HG02610 (cell line): ENCODE measurements around the gene COL11A2.

ENCODE experiments used
- ATAC-seq: cut with Tn5 transposase; IDR thresholded peaks from one replicate; pipeline ENCODE4 v1.9.1; 2021; ENCODE audit warnings: mild to moderate bottlenecking, moderate library complexity; ENCODE audit not compliant: unreplicated experiment

COL11A2 gene

DNA sequence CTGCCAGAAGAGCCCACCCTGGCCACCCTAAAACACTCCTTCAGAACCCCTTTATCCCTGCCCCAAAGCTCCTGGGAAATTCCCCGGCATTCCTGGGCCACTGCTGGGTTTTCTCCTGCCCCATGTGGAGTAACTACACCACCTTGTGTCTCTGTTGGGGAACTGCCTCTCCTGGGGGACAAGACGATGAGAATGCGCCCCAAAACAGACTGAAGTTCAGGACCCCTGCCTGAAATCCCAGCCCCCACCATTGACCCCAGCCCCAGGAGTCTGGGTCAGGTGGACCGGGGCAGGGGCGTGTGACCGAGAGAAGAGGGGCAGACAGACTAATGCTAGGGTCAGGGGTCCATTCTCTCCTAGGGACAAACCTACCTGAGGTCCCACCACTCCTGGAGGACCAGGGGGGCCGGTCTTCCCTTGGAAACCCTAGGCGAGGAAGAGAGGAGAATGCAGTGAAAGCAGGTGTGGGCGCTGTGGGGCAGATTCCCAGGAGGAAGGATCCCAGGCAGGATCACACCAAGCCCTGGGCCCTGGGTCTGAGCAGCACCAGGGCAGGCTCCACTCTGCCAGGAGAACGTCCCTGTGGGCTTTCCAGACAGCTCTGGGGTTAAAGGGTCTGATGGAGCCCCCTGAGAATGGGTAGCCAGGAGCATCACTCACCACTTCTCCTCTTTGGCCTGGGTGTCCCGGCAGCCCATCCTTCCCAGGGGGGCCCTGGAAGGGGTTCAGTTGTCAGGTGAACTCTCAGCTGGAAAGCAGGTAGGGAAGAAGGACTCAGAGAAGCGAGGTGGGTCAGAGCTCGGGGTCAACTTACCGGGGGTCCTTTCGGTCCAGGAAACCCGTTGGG, 19.4 kb downstream of the COL11A2 start:
- ATAC-seq, result no peak

DNA sequence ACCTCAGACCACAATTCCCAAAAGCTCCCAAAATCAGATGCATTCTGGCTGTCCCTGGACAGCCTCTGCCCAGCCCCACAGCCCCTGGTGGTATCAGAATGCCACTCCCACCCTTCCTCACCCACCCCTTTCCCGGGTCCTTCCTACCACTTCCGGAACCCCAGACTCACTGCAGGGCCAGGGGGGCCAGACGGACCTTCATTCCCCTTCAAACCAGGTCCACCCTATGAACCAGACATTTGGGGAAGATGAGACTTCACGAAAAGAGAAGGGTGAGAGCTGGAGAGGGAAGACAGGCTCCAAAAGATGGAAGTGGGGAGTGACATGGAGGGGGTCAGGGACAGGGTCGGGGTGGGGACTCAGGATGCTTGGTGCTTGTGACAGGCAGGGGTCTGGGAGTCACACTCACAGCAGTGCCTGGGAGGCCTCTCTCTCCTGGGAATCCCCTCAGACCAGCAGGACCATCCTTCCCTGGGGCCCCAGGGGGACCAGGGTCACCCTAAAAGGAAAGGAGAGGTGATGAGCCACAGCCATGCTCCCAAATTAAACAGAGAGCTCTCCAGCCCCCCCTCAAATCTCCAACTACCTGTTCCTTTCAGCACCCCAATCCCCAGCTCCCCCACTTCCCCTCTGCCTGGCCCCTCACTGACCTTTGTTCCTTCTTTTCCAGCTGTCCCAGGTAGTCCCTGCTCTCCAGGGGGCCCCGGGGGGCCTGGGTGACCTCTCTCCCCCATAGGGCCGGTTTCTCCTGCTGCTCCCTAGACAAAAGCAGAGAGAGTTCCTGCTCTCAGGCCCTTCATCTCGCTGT, 20.2 kb downstream of the COL11A2 start:
- ATAC-seq, result no peak

DNA sequence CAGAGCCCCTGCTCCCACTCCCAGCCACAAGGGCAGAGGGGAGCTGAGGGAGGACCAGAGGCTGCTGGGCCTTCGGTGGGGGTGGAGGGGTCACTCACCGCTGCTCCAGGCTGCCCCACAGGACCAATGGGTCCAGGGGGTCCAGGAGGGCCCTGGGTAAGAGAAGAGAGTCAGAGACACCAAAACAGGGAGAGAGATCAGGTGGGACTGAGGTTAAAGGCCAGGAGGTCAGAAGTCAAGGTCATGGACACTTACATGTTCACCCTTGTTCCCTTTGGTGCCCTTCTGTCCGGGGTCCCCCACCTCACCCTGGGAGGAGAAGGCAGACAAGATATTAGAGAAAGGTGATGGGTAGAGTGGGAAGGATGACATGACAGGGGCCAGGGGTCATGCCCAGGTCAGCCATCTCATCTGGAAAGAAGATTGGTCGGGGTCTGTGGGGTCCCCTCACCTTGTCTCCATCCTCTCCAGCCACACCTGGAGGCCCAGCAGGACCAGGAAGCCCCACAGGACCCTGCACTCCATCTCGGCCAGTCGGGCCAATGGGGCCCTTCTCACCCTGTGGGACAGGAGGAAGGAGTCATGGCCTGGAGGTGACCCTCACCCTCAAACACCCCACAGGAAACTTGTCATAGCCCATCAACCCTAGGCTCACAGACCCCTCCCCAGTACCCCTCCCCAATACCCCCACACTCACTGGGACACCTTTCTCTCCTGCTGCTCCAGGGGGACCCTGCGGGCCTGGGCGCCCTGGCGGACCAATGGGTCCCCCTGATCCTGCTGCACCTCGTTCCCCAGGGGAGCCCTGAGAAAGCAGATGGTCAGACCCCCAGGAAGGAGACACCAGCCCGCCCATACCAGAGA, 21.0 kb downstream of the COL11A2 start:
- no peak for ATAC-seq

DNA sequence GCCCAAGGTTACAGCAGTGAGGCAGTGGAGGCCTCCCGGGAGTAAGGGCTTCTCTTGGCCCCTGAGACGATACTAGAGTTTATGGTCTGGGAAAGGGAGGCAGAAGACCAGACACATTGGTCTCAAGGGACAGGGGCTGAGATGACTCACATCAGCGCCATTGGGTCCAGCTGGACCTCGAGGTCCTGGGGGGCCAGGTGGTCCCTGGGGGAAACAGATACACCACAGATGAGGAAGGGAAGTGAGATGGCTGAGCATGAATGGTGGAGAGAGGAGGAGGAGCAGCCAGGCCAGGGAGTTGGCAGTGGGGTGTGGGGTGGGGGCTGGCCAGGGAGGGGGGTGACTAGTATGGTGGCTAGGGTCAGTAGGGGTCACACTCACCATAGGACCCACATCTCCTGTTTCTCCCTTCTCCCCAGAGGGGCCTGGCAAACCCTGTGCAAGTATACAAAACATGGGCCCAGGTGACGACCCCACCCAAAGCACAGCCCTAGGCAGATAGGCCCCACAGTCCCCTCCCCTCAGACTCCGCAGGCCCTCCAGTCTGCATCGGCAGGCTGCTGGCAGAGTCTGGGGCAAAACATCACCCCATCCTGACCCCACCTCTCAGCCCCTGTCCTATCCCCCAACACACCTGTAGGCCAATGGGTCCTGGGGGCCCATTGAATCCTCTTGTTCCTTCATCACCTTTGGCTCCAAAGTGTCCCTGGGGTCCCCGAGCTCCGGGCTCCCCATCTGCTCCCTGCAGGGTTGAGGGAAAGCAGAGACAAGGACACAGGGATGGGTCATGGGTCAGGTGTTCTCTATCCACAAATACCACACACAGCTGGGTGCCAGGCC, 21.9 kb downstream of the COL11A2 start:
- no peak for ATAC-seq

DNA sequence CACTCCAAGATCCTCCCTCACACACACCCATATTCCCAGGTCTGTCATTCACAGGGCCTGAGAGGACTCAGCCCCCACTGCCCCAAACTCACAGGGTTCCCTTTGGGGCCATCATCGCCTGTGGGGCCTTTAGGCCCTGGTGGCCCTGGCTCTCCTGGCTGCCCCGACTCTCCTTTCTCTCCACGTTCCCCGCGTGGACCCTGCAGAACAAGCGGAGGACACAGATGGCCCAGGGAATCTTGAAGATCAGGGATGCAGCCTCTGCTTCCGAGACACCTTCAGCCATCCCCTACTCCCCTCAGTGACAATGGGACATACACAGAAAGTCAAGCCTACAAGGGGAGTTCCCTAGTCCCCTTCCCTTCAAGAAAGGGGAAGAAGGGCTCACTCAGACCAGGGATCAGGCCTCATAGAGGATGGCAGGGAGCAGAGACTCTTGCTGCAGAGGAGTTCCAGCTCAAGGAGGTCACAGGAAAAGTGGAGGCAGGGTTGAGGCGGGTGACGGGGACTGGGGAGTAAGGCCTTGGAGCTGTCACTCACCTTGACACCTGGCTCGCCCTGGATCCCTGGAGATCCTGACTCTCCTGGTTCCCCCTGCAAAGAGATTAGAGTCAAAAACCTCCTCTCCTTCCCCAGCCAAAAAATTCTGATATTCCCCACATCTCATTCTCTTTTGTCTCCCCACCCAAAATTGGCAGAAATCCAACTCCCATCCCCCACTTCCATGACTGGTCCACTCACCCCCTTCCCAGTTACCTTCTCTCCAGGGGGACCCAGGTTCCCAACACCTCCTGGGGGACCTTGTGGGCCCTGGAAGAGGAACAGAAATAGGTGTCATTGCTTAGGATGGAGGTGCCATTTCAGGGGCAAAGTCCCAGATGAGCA, 22.7 kb downstream of the COL11A2 start:
- no peak for ATAC-seq

DNA sequence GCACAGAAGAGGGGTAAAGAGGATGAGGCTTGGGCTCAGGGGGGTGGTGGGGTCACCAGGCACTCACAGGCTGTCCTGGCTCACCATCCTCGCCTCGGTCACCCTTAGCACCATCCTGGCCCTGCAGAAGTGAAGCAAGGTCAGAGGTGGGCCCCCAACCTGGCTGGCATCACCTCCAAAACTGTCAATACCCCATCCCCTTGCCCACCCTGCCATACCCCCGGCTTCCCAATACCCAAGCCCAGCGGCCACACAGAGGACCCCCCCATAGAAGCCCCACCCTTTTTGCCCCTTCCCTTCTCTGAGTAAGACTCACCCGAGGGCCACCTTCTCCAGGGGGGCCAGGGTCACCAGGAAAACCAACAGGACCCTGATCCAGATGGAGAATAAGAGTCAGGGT, 23.6 kb downstream of the COL11A2 start:
- no peak for ATAC-seq

DNA sequence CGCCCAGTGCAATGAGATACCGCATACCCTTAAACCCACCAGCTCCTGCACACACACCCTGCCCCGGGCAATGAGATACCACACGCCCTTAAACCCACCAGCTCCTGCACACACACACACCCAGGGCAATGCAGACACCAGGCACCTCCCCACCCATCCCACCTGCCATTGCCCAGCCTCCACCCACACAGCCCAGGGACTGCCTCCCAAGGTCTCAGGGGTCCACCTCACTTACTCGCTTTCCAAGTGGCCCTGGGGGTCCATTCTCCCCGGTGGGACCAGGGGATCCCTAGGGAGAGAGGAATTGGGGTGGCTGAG, 24.0 kb downstream of the COL11A2 start:
- ATAC-seq, result no peak

DNA sequence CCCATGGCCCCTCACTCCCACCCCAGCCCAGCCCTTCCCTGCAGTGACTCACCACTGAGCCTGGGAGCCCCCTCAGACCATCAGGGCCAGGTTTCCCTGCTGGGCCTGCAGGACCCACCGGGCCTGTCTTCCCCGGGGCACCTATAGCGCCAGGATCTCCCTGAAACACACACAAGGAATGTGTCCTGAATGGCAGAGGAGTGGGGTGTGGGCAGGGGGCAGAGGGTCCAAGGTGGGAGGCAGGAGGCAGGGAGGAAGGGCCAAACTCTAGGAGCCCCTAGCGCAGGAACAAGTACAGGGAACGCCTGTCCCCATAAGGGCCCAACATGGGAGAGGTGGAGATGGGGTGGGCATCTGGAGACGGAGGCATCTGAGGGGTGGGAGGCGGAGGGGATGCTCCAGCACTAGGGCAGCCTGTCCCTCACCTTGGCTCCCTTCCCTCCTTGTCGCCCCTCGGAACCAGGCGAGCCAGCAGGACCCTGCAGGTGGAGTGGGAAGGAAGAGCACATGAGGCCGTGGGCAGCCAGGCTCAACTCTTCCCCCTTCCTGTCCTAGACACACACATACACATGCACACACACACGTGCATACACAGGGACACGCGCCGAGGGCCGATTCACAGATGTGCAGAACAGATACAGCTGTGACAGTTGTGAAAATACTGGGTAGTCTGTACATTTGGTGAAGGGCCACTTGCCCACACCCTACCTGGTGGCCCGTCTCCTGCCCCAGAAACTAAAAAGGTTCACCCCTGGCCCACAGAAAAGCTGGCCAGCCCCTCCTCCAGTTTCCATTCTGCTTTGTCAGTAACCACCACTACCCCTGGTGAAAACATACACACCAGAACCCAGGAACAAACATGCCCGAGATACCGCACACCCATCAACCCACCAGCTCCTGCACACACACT, 24.6 kb downstream of the COL11A2 start:
- ATAC-seq, result no peak

DNA sequence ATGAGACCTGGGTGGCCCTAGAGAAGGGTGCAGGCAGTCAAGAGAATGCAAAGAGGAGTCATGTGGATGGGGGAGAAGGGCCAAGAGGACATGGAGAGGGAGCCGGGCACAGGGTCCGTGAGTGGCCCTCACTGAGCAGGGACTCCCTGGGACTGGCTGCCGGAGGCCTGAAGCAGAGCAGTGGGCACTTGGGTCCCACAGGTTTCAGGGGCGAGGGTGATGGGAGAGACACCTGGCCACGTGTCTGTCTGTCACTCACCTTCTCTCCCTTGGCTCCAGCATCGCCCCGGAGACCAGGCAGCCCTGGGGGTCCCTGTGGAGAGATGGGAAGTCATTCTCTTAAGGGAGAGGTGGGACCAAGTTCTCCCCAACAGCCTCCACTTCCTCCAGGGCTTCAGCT, 25.5 kb downstream of the COL11A2 start:
- ATAC-seq, result no peak

DNA sequence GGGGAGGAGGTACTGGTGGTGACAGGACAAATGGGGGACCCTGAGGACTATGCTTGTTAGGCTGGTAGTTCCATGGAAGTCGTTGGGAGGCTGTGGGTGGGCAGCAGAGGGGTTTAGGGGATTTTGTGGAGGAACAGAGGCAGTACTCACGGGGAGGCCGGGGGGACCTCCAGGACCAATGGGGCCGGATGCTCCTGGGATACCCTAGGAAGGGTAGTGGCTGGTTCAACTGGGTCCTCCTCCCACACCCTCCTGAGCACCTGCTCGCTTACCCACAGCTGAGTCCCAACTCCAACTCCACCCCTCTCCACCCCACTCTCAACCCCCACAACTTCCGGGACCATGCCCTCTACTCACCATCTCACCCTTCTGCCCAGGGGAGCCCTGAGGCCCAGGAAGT, 25.9 kb downstream of the COL11A2 start:
- no peak for ATAC-seq

DNA sequence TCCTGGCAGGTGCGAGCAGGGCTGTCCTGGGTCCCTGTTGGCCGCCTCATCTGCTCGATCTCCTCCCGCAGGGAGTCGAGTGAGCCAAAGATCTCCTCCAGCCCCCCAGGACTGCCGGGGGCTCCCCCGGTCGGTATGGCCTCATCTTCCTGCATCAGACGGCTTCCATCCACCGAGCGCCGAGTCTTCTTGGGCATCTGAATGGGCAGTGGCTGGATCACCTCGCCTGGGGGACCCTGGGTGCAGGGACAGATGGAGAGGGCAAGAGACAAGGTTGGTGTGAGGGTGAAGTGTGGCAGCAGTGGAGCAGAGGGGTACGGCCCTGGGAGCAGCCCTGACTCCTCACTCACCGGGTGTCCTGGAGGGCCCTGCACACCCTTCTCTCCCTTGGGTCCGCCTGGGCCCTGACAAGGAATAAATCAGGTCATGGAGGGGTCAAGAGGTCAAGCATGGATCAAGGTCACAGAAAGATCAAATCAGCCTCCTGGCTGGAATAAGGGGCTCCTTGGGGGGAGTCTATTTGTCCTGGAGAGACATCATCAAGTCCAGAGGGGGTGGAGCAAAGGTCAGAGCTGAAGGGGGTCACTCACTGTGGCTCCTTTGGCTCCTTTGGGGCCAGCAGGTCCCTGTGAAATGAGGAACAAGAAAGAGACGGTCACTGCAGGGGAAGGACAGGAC, 26.5 kb downstream of the COL11A2 start:
- ATAC-seq, result no peak

DNA sequence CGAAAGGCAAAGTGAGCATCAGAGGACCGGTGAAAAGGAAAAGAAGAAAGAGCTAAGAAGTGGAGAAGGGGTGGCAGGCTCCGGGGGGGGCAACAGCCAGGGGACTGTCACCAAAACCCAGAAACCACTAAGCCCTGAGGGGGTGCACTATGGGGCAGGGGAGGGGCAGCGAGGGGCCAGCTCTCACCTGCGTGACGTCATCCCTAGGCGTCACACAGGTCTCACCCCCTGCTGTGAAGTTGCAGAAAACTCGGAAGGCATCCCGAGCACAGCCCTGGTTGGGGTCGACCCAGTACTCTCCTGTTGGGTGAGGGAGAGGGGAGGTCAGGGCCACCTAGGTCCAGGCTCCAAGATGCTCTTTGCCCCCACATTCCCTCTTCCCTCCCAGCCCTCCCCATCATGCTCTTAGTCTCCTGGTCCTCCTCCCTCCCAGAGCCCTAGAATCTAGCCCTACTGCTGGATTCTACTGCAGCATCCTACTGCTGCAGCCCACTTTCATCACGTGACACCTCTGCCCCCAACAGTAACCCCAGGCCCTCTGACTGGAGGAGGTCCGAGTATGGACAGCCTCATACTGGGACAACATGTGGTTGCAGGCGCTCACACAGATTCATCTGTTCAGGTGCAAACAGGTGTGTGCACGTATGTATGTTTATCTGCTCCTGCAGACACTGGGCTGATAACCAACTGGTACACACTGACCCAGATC, 27.4 kb downstream of the COL11A2 start:
- ATAC-seq, result no peak

DNA sequence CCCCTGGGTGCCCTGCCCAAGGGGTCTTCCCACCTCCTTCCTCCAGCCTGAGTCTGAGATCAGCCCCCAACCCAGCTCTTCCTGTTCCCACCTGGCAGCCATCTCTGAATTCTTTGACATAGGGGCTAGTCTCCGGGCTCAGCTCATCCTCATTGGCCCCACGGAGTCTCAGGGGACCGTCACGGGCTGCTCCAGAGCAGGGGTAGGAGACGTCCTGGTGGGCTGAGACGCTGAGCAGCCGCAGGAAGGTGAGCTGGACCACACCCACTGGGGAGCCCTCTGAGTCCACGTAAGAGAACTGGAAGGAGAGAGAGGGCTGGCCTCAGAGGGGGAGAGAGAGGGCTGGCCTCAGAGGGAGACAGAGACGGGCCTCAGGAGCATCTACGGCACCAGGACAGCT, 28.1 kb downstream of the COL11A2 start:
- ATAC-seq, result no peak

DNA sequence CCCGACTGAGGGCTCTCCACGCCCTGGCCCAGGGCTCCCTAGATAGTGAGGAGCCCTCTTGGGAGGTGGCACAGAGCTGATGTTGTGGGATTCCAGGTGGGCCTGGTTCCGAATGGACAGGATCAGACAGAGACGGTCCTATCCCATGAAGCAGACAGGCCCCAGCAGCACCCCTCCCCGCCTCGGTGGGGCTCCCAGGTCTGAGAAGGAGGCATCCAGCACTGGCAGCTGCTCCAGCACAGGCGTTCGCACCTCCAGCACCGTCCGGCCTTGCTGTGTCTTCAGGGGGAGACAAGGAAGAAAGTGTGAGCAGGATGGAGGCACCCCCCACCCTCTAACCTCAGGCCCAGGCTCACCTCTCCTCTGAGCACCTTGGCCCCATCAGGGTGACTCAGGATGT, 28.7 kb downstream of the COL11A2 start:
- ATAC-seq, result no peak

DNA sequence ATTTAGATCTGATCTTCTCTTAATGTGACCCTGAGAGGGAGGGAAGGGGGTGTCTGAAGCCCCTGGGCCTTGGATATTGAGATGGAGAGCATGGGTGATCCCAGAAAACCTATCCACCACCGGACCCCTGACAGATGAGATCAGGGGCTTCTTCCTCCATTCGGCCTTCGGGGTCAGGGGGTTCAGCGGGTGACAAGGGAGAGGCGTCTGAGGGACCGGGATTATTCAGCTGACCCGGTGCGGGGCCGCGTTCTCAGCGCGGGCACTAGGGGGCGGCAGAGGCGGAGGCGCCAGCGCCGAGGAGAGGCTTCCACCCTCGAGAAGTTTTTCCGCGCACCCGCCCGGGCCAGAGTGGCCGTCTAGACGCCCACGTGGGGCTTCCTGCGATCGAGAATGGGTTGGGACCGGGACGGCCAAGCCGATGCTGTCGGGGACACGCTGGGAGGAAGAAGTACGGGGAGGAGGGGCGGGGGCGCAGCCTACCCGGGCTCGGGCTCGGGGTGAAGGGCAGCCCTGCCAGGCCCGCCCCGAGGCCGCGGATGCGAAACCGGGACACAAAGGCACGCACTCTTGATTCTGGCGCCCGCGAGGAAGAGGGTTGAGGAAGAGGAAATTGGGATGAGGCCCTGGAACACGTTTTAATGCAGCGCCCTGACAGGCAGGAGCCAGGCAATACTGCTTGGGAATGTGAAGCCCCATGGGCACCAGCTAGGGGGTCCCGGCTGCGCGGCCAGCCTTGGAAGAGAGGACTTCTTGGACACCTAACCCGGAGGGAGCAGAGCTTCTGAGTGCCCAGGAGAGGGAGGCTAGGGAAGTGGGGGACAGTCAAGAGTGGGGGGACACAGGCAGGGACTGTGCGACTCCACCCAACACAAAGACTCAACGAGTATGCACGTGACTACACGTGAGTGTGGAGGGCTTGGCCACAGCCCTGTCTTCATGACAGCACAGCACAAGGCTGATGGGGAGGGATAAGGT, 30.6 kb downstream of the COL11A2 start:
- ATAC-seq, result peak; percentile 60

DNA sequence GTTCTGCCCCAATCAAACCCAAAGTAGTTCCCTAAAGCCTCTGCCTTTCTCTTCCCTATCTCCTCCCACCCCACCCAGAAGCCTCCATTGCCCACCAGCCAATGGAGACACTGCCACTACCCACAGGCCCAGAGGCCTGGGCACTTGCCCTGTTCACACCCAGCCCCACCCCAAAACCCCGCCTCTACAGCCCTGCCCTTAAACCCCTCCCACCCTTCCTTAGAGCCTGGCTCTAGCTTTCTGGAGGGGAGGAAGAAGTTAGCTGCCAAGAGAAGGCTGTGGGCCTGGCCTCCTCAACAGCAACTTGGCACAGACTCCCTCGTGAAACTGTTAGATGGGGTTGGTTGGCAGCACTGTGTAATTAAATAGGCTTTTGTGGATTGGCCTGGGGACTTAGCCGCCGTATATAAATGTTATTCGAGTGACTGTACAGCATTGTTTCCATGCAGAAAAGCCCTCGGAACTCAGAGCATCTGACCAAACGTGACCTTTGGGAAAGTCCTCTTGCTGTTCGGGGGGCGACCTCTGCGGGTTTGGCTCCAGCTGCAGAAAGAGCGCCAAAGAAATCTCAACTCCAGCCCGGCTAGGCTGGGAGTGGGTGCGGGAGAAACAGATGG, 31.4 kb downstream of the COL11A2 start:
- ATAC-seq, result no peak
